GM19372 (cell line): ENCODE measurements around the gene ILK.

ENCODE experiments used
- ATAC-seq: cut with Tn5 transposase; IDR thresholded peaks from one replicate; pipeline ENCODE4 v1.9.1; 2021; ENCODE audit warnings: mild to moderate bottlenecking, low read depth, moderate library complexity; ENCODE audit not compliant: unreplicated experiment

Gene ILK

GRCh38 chr11:6603287-6604080 lies at the start of gene ILK, which contains the start of gene RRP8:
ILK (plus strand) TSS chr11:6603774; CDS start chr11:6604272, 498 bp downstream.
RRP8 (minus strand) TSS chr11:6603616; CDS start chr11:6603502, 114 bp downstream.
- peak; percentile 65 for ATAC-seq

GRCh38 chr11:6554828-6555706 lies 48.5 kb upstream of the ILK start:
- no peak for ATAC-seq

GRCh38 chr11:6556139-6556949 lies 47.2 kb upstream of the ILK start:
- no peak for ATAC-seq

DNA sequence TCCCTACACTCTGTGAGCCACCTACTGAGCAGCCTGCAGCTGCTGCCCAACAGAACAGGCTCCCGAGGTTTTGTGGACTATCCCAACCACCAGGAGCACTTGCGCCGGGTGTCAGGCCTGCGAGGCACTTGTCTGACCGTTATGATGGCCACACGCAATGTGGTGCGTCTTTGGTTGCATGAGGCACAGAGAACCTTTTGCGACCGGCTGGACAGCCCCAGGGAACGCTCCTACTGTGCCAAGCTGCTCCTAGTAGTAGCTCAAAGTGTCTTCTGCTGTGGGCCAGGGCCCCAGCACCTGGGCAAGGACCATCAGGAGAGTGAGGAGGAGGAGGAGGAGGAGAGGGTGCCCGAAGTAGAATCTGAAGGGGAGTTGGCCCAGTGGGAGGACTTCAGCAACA lies 46.5 kb upstream of the ILK start:
- no peak for ATAC-seq

DNA sequence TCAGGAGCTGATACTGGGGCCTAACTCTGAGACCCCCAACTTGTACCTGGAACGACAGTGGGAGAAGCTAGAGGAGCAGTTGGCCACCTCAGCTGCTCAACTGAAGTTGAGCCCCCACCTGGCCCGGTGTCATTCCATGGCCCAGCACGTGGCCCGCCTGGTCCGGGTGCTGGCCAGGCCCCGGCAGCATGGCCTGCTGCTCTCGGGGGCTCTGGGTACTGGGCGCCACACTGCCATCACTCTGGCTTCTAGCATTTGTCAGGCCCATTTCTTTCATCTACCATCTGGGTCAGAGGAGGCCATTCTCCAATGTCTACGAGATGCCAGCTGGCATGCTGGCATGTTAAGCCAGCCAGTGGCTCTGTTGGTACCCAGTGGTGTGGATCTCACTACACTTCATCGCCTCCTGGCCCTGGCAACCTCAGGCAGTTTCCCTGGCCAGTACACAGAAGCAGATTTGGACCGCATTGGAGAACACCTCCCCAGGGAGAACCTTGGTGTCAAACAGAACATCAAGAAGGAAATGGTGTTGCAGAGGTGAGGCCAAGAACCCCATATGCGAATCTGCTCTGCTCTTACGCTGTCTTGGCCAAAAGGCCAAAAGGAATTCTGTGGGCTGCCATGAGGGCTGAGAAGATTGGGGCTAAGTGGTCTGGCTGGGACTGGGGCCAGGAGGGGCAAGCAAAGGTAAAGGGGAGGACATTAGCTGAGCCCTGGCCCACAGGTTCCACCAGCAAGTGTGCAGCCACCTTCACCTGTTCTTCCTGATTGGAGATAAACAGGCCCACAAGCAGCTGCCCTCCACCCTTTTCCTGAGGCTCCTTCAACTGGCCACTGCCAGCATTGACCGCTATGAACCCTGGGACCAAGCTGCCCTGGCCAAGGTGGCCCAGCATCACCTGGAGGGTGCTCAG lies 45.6 kb upstream of the ILK start:
- ATAC-seq: no peak

DNA sequence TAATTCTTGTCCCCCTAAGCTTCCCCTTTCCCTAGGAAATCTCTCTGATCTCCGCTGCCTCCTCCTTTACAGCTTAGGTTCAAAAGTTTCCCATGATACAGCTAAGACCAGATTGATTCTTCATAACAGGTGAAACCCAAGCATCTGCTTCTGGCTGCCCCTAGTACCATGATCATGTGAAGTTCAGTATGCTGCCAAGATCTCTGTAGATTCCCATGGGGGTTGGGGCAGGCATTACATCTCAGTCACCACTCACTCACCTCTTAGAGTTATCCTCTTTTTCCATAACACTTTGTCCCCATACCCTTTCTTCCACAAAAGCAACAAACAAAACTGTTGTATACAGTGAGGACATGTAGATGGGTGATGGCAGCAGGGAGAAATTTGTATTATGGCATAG lies 44.2 kb upstream of the ILK start:
- no peak for ATAC-seq

DNA sequence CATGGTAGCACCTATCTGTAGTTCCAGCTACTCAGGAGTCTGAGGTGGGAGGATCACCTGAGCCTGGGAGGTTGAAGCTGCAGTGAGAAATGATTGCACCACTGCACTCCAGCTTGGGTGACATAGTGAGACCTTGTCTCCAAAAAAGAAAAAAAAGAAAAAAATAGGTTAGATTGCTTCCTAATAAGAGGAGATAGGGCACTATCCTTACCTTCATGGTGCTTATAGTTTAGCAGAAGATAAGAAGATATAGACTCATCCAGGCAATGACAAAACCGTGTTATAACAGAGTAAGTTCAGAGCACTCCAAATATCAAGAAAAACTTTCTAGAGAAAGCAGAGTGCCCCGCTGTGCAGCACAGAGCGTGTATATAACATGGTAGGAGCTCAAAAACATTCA lies 42.3 kb upstream of the ILK start:
- no peak for ATAC-seq

GRCh38 chr11:6563121-6563619 lies 40.4 kb upstream of the ILK start:
- no peak for ATAC-seq

DNA sequence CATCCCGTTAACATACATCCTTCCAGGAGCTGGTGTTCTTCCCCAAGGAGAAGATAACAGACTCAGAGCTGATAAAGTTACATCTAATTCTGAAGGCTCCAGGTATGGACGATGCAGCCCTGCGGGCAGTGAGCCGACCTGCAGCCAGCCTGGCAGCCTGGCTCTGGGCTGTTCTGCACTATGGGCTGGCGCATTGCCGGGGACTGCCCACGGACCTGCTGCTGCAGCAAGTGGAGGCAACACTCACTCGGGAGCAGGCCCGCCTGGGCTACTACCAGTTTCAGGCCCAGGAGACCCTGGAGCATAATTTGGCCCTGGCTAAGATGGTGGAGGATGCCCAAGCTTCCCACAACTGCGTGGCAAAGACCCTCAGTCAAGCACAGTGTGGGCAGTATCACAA lies 39.9 kb upstream of the ILK start:
- ATAC-seq: no peak

GRCh38 chr11:6565325-6565724 lies 38.2 kb upstream of the ILK start:
- no peak for ATAC-seq

DNA sequence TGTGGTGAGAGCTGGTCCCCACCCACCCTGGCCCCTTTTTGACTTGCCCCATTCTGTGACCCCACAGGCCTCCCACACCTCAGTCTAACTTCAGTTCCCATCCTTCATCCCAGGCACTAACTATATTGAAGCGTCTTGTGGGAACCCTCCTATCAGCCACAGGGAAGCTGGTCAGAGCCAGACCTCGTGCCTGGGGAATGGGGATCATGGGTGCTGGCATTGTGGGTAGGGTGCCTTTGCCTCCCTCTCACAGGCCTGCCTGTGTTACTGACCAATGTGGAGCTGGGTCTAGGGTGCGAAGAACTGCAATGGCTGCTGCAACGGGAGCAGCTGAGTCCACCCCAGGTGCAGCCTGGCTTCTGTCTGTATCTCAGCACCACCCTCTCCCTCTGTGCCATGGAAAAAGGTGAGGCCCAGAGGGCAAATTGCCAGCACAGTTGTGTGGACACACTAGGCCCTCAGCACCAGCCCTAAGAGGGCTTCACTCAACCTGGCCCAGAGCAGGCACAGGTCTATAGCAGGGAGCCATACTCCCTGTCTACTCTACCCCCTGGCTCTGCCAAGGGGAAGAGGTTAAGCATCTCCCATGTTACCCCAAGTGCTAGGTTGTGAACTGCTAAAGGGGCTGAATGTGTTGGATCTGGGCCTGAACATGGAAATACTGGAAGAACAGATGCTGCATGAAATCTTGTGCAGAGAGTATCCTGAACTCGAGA lies 37.4 kb upstream of the ILK start:
- ATAC-seq: no peak

DNA sequence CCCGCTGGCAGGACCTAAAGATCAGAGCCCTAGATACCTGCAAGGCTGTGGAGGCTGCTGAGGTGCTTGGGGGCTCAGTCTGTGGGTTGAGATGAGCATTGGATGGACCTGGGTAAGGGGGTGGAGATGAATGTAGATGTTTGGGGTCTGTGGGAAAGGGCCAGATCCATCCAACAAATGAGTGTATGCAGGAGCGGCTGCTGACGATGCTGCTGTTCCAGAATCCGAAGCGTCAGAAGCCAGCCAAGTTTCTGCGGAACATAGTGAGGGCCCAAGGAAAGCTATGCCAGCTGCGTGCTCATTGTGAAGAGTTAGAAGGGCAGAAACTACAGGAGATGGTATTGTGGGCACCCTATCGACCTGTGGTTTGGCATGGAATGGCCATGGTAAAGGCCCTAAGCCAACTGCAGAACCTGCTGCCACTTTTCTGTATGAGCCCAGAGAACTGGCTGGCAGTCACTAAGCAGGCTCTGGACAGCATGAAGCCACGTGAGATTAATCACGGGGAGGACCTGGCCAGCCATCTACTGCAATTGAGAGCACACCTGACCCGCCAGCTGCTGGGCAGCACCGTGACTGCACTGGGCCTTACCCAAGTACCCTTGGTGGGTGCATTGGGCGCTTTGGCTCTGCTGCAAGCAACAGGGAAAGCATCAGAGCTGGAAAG lies 36.7 kb upstream of the ILK start:
- no peak for ATAC-seq

DNA sequence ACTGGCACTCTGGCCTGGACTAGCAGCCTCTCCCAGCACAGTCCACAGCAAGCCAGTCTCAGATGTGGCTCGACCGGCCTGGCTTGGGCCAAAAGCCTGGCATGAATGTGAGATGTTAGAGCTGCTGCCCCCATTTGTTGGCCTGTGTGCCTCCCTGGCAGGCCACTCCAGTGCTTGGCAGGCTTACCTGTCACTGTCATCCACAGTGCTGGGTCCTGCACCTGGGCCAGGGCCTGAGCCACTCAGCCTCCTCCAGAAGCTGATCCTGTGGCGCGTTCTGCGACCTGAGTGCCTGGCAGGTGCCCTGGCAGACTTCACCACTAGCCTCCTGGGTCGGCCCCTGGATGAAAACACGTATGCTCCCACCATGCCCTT lies 36.2 kb upstream of the ILK start:
- no peak for ATAC-seq

GRCh38 chr11:6568191-6568918 lies 35.2 kb upstream of the ILK start:
- ATAC-seq: no peak

DNA sequence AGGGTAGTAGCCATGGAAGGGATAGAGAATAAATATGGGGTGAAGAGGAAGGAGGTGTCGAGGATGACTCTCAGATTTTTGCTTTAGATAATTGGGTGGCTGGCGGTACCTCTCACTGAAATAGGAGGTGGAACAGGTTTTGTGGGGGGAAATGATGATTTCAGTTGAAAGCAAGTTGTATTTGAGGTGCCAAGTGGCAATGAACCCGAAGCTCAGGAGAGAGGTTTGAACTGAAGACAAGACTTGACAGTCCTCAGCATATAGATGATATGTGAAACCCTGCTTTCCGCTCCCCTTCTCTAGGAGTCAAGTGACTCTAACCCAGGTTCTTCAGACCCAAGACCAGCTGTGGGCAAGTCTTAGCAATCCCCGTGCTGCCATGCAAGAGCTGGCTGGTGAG lies 33.9 kb upstream of the ILK start:
- ATAC-seq: no peak

DNA sequence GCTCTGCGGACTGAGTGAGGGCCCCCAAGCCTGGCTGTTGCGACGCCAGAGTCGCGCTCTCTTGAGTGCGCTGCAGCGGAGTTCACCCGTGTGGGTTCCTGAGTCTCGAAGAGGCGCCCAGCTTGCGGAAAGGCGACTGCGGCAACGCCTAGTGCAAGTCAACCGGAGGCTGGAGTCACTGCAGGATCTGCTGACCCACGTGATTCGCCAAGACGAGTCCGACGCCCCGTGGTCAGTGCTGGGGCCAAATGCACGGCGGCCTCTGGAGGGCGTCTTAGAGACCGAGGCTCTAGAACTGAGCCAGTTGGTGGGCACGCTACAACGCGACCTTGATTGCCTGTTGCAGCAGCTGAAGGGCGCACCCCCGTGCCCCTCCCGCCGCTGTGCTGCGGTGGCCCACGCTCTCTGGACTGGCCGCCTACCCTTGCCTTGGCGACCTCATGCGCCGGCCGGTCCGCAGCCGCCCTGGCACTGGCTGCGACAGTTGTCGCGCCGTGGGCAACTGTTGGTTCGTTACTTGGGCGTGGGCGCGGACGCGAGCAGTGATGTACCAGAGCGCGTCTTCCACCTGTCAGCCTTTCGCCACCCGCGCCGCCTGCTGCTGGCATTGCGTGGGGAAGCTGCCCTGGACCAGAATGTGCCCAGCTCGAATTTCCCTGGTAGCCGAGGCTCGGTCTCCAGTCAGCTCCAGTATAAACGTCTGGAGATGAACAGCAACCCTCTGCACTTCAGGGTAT lies 32.7 kb upstream of the ILK start:
- no peak for ATAC-seq

DNA sequence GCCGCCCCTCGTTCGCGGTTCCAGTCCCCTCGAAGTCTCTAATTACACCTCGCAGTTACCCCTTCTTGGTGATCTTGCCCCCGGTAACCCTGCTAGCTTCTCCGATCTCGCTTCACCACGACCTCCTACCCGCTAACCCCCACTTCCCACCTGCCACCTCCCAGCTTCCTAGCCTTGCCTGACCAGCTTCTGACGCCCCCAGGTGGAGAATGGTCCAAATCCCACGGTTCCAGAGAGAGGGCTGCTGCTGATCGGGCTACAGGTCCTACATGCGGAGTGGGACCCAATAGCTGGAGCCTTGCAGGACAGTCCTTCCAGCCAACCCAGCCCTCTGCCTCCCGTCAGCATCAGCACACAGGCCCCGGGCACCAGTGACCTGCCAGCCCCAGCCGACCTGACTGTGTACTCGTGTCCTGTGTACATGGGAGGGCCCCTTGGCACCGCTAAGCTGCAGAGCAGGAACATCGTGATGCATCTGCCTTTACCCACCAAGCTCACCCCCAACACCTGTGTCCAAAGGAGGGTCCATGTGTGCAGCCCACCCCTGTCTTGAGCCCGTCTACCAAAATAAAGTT lies 32.1 kb upstream of the ILK start:
- no peak for ATAC-seq
